ENCODE results near the gene FLT3.

FLT3 gene

GRCh38 chr13:27956576-27957300 lies 143.6 kb downstream of the FLT3 start:
- no peak for DNase-seq

- DNase-seq, result no peak
Observed at GRCh38 chr13:27955014-27955591, 145.3 kb downstream of the FLT3 start.

GRCh38 chr13:27954406-27954851 lies 145.9 kb downstream of the FLT3 start:
- no peak for DNase-seq

- no peak for DNase-seq
Observed at GRCh38 chr13:27953676-27954405, 146.5 kb downstream of the FLT3 start.

Data from NCI-H446 treated with DMSO at 0.1 percent for 48 hours (cell line).